Ovary (tissue), 3 donors: ENCODE results near the gene ENTPD1.

Experiments used
- EP300 ChIP-seq: sonication (generic); formaldehyde crosslinking; IDR thresholded peaks from one replicate; pipeline ENCODE4 v1.6.1; 2017; ENCODE audit warnings: antibody characterized with exemption
- POLR2A ChIP-seq: fragments of 450-650 bp; IDR thresholded peaks from one replicate; pipeline ENCODE4 v1.6.1; 2017; ENCODE audit warnings: antibody characterized with exemption, mild to moderate bottlenecking, moderate library complexity
- TF ChIP-seq, protein P1 (sequence below), 3 donors: fragments of 450-650 bp in 2 of 3; fragments of 200-600 bp in 1 of 3; IDR thresholded peaks; one replicate each; pipeline versions ENCODE4 v1.5.1 to v1.8.0; 2016 to 2022; ENCODE audit warnings: antibody characterized with exemption in 3 of 3, mild to moderate bottlenecking in 1 of 3
- donor health status: DM: no; HTN: no; CAD: no.

DNA sequence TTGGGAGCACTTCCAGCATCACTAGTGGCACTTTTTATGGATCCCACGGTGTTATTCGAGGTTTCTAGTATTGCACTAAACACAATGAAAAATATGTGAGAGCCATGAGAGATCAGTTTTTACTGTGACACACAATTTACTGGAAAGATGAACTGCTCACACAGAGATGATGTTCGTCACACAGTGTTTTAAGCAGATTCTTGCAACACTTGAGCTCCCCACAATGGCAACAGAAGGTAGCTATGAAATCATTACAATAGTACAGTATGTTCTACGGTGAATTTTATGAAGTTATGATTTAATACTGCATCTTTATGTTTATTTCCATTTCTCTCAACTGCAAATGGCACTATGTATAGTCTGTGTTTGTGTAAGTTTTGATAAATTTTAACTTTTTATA is 27.4 kb upstream of the ENTPD1 start:
- TF ChIP-seq, protein P1, sequence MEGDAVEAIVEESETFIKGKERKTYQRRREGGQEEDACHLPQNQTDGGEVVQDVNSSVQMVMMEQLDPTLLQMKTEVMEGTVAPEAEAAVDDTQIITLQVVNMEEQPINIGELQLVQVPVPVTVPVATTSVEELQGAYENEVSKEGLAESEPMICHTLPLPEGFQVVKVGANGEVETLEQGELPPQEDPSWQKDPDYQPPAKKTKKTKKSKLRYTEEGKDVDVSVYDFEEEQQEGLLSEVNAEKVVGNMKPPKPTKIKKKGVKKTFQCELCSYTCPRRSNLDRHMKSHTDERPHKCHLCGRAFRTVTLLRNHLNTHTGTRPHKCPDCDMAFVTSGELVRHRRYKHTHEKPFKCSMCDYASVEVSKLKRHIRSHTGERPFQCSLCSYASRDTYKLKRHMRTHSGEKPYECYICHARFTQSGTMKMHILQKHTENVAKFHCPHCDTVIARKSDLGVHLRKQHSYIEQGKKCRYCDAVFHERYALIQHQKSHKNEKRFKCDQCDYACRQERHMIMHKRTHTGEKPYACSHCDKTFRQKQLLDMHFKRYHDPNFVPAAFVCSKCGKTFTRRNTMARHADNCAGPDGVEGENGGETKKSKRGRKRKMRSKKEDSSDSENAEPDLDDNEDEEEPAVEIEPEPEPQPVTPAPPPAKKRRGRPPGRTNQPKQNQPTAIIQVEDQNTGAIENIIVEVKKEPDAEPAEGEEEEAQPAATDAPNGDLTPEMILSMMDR (IDR thresholded peaks at IDR 0.05): no peak
- TF ChIP-seq EP300 (no peak), POLR2A (no peak)
